Activated CD8-positive, alpha-beta memory T cell treated with anti-CD3 and anti-CD28 coated beads for 24 hours (primary cell): Measurements from ENCODE around the gene OLFM2.
"Not testable (repeated sequence)": the region's sequence is repeated elsewhere in the genome, so short reads cannot be mapped to it uniquely, and the experiment has no call there.

ENCODE experiments used
- DNase-seq: peaks from one replicate; pipeline ENCODE4 v3.0.0-alpha.2; 2020

Gene OLFM2

GRCh38 chr19:9941231-9941630, 4.9 kb upstream of the OLFM2 start:
- DNase-seq = no peak

DNA sequence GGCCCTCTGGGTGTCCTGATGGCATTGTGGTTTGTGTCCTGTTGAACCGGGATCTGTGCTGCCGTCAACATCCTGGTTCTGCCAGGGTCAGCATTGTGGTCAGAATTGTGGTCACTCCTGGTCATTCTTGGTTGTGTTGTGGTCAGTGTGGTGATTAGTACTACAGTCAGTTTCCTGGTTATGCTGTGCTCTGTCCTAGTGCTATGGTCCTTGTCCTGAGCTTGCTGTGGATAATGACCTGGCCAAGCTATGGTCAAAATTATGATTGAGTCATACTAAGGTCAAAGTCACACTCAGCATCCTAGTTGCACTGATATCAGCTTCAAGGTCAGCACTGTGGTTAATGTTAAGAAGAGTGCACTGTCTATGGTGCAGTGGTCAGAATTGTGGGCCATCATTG, 4.5 kb upstream of the OLFM2 start:
- DNase-seq = no peak

DNA sequence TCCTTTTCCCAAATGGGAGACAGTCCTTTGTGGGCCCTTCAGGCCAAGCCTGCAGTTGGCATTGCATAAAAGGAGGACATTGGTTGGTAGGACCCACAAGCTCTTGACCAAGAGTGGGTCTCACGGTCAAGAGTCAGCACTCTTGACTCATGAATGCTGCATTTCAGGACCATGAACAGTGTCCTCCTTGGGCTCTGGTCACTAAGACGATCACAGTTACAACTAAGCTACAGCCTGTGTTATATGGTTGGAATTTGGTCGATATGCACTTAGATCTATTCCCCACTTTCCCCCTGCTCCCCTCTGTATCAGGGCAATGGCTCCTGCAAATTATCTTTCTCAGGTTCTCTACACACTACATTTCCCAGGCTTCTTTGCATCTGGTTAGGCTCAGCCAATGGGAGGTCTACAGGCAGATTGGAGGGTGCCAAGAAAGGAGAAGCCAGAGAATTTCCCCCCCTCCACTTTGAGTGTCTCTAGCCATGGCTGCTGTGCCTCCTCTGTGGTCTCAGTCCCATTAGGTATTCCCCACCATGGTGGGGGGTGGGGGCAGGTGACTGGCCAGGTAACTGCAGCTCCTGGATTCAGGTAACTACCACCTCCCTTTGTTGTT, 3.1 kb upstream of the OLFM2 start:
- DNase-seq = no peak

GRCh38 chr19:9937001-9937411, 691 bp upstream of the OLFM2 start:
- DNase-seq = no peak

- no peak for DNase-seq
Measured at GRCh38 chr19:9935506-9936325, 599 bp downstream of the OLFM2 start.

GRCh38 chr19:9934132-9934950, 2.0 kb downstream of the OLFM2 start:
- DNase-seq = peak; percentile 96

- no peak for DNase-seq
Measured at GRCh38 chr19:9932835-9933234, 3.5 kb downstream of the OLFM2 start.

GRCh38 chr19:9931629-9932028, 4.7 kb downstream of the OLFM2 start:
- no peak for DNase-seq

DNA sequence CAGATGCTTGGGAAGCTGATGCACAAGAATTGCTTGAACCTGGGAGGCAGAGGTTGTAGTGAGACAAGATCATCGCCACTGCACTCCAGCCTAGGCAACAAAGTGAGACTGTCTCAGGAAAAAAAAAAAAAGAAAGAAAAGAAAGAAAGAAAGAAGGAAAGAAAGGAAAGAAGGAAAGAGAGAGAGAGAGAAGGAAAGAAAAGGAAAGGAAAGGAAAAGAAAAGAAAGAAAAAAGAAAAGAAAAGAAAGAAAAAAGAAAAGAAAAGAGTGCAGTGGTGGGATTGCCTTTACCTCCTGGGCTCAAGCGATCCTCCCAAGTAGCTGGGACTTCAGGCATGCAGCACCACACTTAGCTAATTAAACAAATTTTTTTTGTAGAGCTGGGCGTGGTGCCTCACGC, 12.9 kb downstream of the OLFM2 start:
- no peak for DNase-seq

DNA sequence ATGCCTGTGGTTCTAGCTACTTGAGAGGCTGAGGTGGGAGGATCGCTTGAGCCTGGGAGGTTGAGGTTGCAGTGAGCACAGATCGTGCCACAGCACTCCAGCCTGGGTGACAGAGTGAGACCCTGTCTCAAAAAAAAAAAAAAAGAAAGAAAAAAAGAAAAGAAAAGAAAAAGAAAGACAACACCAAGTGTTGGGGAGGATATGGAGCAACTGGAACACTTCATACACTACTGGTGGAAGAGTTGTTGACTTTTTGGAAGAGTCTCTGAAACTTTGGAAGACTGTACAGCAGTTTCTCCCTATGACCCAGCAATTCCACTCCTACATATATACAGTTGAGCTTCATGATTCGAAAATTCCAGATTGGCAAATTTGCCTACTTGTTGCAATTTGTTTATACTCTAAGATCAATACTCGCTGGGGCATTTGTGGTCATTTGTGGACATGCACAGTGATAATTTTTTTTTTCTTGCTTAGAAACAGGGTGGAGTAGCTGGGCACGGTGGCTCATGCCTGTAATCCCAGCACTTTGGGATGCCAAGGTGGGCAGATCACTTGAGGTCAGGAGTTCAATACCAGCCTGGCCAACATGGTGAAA, 13.4 kb downstream of the OLFM2 start:
- not testable (repeated sequence) for DNase-seq

GRCh38 chr19:9917321-9917720, 19.0 kb downstream of the OLFM2 start:
- DNase-seq = no peak

GRCh38 chr19:9916719-9917118, 19.6 kb downstream of the OLFM2 start:
- DNase-seq = no peak

DNA sequence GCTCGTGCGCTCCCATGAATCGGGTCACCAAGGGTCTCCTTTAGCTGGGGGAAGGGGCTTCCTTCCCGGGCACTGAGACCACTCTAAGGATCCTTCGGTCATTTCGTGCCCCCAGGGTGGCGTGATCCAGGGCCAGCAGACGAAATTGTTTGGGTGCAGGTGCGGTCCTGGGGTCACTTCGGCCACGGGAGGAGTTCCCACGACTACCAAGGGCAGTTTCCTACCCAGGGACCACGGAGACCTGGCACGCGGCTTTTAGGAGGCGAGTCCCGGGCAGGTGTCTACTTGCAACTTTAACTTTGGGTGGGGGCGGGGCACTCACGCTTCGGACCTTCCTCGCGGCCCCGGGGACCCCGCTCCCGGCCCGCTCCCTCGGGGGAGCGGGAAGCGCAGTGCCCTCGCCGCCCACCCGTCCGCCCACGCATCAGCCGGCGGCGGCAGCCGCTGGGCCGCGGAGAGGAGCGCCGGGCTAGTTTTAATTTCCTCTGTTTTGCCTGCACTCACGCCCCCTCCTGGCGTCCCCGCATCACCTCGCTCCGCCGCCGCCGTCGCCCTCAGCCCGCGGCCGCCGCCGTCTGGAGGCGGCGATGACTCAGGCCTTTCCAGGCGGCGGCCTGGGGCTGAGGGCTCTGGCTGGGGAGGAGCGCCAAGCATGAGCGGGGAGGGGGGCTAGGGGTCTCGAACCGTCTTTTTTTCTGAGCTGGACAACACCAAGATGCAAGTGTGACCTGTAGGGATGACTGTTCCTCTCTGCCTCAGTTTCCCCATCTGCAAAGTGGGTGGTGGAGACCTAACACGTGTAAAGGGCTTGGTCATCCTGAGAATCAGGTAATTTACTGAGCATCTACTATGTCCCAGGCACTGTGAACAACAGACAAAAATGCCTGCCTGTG, 21.8 kb downstream of the OLFM2 start:
- DNase-seq = peak; percentile 90

GRCh38 chr19:9914001-9914314, 22.4 kb downstream of the OLFM2 start:
- no peak for DNase-seq

DNA sequence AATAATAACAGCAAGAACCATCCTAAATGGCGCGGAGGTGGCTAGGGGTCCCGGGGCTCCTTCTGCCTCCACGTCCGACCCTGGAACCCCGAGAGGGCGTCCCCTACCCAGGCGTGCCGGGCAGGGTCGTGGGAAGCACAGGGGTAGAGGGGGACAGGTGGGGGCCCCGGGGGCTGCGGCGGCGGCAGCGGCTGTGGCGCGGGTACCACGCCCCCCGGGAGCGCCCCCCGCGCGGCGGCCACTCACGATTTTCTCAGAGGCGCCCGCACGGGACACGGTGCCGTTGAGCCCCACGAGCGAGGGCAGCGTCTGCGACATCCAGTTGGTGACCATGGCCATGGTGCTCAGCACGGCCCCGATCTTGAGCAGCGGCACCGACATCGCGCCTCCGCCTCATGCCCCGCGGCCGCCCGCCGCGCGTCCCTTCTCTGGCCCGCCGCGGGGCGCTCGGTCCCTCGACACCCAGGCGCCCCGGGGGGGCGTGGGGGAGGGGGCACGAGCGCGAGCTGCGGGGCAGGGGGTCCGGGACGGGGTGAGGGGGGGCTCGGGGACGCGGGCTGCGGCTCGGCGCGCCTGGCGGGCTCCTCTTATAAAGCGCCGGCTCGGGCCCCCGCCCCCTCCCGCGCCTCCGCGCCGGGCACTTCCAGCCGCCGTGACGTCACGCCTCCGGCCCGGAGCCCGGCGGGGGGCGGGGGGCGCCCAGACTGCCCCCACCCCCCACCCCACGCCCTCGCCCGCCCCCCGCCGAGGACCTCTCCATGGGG, 22.9 kb downstream of the OLFM2 start:
- no peak for DNase-seq

GRCh38 chr19:9912551-9913236, 23.6 kb downstream of the OLFM2 start:
- no peak for DNase-seq

GRCh38 chr19:9911524-9912185, 24.7 kb downstream of the OLFM2 start:
- DNase-seq = no peak

GRCh38 chr19:9910625-9911024, 25.7 kb downstream of the OLFM2 start:
- DNase-seq = no peak

- DNase-seq = no peak
Measured at GRCh38 chr19:9909251-9909650, 27.1 kb downstream of the OLFM2 start.

DNA sequence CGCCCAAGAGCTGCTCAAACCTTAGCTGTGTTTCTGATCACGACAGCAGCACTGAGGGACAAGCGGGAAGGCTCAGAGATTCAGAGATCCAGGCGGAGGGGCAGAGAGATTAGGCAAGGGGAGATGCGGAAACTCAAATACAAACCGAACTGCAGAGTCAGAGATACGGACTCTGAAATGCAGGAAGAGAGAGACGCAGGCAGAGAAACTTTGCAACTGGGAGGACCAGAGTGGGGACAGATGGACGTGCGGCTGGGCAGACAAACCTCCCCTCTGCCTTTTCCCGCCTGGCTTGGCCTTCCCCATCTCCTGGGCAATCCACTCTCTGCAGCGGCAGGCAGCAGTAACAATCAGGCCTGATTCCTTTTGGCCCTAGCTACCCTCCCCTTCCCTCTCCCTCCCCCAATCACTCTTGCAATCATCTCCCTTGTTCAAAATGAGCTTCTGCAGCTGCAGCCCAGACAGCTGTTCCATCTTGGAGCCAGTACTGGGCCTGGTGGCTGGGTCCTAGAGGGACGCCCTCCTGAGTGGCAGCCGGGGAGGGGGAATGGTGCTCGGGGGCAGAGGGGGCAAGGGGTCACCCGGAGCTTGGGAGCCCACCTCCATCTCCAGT, 29.7 kb downstream of the OLFM2 start:
- DNase-seq = no peak
